HG02884 (cell line): ENCODE results near the gene GPR35.

Source experiments
- ATAC-seq: cut with Tn5 transposase; IDR thresholded peaks from one replicate; pipeline ENCODE4 v1.9.1; 2021; ENCODE audit warnings: mild to moderate bottlenecking, moderate library complexity; ENCODE audit not compliant: unreplicated experiment

Gene GPR35

DNA sequence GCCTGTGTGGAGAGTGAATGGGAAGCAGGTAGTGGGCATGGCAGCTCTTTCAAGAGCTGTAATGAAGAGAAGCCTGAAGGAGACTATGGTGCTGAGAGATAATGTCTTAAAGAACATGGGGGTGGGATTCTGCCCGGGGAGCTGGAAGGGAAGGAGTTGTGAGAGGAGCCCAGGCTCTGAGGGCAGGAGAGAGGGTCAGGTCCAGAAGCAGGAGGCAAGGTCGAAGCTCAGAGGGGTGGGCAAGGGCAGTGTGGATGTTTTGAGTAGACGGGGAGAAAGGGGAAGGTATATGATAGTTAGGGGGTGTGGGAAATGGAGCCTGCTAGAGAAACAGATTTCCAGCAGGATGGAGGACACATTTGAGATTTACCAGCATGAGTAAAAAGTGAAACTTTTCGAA, 36.6 kb upstream of the GPR35 start:
- no peak for ATAC-seq

DNA sequence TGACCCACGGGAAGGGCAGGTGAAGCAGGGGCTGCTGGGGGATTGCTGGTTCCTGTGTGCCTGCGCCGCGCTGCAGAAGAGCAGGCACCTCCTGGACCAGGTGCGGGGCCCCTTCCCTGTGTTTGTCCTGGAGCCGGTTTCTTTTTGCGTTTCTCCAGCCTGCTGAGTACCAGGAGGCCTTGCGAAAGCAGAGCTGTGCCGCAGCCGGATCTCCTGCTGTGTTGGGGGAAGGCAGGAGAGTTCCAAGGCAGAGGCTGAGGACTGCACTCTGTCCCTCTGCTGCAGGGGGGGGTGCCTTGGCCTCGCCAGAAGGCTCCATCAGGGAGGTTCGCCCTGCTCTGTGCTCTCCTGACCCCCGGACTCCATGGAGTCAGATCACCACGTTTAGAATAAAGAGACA, 35.9 kb upstream of the GPR35 start:
- no peak for ATAC-seq

GRCh38 chr2:240589850-240590525, 35.3 kb upstream of the GPR35 start:
- ATAC-seq: no peak

- no peak for ATAC-seq
These were observed 34.6 kb upstream of the GPR35 start for GRCh38 chr2:240590681-240591111.

- no peak for ATAC-seq
These were observed 34.1 kb upstream of the GPR35 start for GRCh38 chr2:240591226-240591625.

DNA sequence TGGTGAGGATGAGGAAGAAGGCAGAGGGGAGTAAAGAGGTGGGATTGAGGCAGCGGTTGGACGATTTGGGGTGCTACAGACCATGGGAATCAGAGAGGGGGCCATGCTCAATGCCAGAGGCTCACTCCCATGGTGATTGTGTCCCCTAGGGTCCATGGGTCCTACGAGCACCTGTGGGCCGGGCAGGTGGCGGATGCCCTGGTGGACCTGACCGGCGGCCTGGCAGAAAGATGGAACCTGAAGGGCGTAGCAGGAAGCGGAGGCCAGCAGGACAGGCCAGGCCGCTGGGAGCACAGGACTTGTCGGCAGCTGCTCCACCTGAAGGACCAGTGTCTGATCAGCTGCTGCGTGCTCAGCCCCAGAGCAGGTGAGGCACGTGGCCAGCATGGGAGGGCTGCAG, 33.5 kb upstream of the GPR35 start:
- ATAC-seq: no peak

DNA sequence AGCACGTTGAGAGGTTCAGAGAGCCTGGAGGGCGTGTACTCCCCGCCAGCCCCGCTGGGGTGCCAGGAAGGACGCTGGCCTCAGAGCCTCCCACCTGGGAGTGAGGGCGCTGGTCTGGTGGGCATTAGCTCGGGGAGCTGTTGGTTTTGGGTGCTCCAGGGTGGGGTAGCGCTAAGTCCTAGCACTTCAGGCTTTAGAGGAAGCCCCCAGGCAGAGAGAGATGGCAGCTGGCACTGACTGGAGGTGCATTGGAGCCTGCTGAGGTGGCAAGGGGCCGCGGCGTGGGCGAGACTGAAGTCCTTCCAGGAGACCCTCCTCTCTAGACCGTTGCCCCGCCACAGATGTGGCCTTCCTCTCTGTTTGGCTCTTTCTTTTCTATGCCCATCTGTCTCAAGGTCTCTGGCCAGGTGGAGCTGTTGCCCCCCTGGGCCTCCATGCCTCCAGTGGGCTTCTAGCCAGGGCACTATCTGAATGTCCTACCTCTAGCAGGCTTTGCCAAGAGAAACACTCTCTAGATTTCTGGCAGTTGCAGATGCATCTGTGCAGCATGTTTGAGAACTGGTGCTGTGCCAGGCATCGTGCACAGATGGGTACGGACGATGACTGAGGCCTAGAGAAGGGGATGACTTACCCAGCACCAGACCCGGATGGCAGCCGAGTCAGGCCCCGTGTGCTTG, 32.1 kb upstream of the GPR35 start:
- no peak for ATAC-seq

GRCh38 chr2:240593703-240594451, 31.4 kb upstream of the GPR35 start:
- no peak for ATAC-seq

GRCh38 chr2:240594511-240595380, 30.5 kb upstream of the GPR35 start:
- no peak for ATAC-seq

- no peak for ATAC-seq
These were observed 29.8 kb upstream of the GPR35 start for GRCh38 chr2:240595381-240596079.

- no peak for ATAC-seq
These were observed 29.2 kb upstream of the GPR35 start for GRCh38 chr2:240596080-240596460.

- ATAC-seq: no peak
These were observed 28.8 kb upstream of the GPR35 start for GRCh38 chr2:240596491-240596931.

GRCh38 chr2:240597054-240597418, 28.2 kb upstream of the GPR35 start:
- no peak for ATAC-seq

DNA sequence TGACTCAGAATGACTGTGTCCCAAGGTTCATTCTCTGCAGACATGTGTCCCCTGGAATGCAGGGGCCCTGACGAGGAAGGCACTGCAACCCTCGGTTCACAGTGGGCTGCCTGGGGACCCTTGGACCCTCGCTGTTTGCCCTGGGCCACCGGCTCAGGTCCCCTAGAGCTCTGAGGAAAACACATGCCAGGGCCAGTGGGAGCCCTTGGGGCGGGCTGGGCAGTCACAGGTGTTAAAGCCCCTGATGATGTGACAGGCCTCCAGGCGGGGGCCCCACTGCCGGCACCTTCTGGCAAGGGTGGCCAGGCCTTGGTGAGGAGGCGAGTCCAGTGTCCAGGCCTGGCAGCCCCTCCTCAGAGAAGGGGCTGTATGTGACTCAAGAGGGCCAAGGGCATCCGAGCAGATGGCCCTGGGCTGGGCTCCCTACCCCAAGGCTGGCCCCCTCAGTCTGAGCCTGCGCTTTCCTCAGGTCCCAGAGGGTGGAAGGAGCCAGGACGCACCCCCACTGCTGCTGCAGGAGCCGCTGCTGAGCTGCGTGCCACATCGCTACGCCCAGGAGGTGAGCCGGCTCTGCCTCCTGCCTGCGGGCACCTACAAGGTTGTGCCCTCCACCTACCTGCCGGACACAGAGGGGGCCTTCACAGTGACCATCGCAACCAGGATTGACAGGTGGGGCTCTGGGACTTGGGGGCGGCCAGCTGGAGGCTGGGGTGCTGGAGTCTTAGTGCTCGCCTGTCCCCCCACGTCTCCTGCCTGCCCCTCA, 27.7 kb upstream of the GPR35 start:
- no peak for ATAC-seq

DNA sequence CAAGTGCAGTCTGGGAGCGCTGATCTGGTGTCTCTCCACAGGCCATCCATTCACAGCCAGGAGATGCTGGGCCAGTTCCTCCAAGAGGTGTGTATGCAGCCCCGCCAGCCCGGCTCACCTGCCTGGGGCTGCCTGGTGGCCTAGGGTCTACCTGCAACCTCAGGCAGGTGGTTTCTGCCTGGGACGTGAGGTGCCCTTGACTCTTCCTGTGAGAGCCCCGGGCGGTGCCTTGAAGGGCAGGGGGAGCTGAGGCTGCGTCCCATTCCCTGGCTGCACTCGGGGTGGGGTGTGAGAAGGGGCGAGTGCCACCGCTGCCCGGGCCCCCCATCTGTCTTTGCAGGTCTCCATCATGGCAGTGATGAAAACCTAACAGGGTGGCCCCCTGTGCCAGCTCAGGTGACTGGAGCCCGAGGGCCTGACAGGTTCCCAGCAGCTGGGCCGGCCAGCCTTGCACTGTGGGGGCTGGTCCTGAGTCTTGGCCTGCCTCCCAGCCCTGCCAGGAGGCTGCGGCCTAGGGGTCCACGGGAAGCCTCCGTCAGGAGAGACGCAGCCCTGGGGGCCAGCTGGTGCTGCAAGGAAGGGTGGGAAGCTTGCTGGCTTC, 26.9 kb upstream of the GPR35 start:
- no peak for ATAC-seq

DNA sequence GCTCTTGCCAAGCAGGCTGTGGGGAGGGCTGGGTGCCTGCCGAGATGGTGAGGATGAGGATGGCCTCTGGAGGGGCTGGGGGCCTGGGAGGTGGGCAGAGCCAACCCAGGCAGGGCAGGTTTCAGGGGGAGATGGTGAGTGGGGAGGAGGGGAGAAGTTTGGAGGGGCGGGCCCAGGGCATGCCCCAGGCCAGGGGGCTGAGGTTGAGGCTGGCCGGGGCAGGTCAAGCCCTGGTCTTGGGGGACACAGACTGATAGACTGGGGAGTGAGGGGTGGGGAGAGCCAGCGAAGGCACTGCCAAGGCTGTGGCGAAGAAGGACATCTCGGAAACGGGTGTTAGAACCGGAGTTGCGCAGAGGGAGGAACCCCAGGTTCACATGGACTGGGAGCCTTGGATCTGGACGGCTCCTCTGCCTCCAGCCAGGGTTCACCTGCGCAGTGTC, 26.1 kb upstream of the GPR35 start:
- no peak for ATAC-seq

DNA sequence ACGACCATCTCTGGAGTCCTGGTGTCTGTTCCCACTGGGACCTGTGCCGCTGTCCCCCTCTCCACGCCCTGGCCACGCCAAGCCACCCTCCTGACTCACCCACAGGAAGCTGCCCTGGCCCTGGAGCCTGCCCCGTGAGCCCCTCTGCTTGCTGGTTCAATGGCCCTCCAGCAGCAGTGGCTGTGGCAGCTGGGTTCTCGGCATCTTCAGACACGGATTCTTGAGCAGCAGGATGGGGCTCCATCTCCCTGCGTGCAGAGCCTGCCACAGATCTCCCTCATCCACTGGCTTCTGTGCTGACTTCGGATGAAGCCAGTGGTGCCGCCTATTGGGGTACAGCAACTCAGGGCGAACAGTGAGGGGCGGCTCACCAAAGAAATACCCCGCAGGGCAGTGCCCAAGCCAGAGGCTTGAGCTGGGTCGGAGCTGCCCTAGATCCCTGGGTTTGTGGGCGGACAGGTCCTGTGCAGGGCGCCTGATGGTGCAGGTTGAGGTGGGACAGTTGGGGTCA, 24.8 kb upstream of the GPR35 start:
- no peak for ATAC-seq

DNA sequence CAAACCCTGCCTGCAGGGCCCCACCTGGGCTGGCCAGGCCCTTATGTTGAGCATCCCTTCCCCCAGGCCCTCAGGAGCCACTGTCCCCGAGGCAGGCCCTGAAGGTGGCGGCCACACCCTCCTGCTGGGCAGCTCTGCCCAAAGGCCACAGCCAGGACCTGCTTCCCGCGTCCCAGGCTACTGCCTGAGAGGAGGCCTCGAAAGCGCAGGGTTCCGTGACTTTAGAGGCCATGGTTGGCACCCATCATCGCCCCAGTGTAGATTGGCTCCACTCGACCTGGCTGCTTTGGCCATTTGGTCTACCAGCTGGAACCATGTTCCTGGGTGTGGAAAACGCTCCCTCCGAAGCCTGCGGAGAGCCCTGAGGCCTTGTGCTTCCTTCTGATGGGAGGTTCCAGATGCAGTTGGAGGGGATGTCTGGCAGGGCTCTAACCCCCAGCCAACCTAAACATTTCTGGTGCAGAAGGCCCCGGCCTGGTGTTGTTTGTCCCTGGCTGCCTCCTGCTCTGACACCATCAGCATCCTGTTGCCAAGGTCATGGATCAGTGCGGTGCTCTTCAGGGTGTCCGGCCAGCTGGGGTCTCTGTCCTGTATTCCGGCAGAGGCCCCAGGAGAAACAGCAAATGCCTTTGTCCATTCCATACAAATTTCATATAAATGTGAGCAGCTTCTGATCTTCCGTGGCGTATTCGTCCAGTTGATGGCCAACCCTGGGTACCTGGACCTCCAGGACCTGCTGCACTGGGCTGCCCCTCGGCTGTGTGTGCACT, 24.0 kb upstream of the GPR35 start:
- no peak for ATAC-seq
